HCT116 (cell line): Measurements from ENCODE around the gene BAIAP2. TPM values are rescaled to one million over a fixed set of nuclear protein-coding genes. Genes with fewer than 3 reads are reported as not detected.

Experiments
- ATAC-seq: fragments of 200-7000 bp; cut with Tn5 transposase; 2 replicates; pipeline ENCODE4 v1.9.1; 2020; ENCODE audit warnings: mild to moderate bottlenecking, moderate library complexity
- BruUV-seq: library from RNA; stranded (reverse); fragments of 400-500 nt; replicated peaks from 2 replicates; lab custom pipeline; 2021; lab: Mats Ljungman, UMichigan
- CTCF ChIA-PET: fragments of 300-600 bp; sonication (Branson Sonifier 250); formaldehyde crosslinking; loops from one replicate; lab custom pipeline; 2021; ENCODE audit warnings: antibody characterized with exemption; lab: Charles Lee
- POLR2A ChIA-PET: fragments of 300-600, 350-600 bp; sonication (Branson Sonifier 250); formaldehyde crosslinking; loops from one replicate; lab custom pipeline; 2021; ENCODE audit warnings: antibody characterized with exemption; lab: Charles Lee
- RAD21 ChIA-PET, 2 experiments: fragments of 300-600 bp; sonication (Branson Sonifier 250); formaldehyde crosslinking; loops; one replicate each; lab custom pipeline; 2023; ENCODE audit warnings: low total read pairs in 2 of 2; ENCODE audit not compliant: uncharacterized antibody in 2 of 2, unreplicated experiment in 2 of 2, low non-redundant PET in 1 of 2; lab: Charles Lee
- DNase-seq: peaks from one replicate; pipeline ENCODE4 v3.0.0-alpha.2; 2010; ENCODE audit warnings: low read depth, low spot score
- H2AFZ ChIP-seq: fragments of 200-600 bp; shearing (Covaris generic), sonication (generic); 2 replicates; pipeline ENCODE4 v1.6.1; 2017; ENCODE audit warnings: low read depth, mixed run types, mixed read lengths, antibody characterized with exemption, low read length; ENCODE audit not compliant: poor library complexity, severe bottlenecking
- H3K27ac ChIP-seq: 2 replicates; pipeline ENCODE4 v1.5.1; 2012; ENCODE audit warnings: low read depth, low read length
- H3K27me3 ChIP-seq: fragments of 200-600 bp; sonication (generic); 2 replicates; pipeline ENCODE4 v1.6.1; 2016; ENCODE audit warnings: mixed run types, low read length, mixed read lengths; ENCODE audit not compliant: insufficient read depth
- H3K36me3 ChIP-seq, 2 experiments: fragments of 200-500 bp in 1 of 2; fragments of 200-600 bp in 1 of 2; sonication (Bioruptor generic) in 1 of 2; sonication (generic) in 1 of 2; 2 replicates each; pipeline versions ENCODE4 v1.5.1 to v1.6.1; 2014 to 2016; ENCODE audit warnings: low read length in 2 of 2, inconsistent platforms in 1 of 2, mixed read lengths in 1 of 2, mixed run types in 1 of 2; ENCODE audit not compliant: insufficient read depth in 2 of 2, control insufficient read depth in 1 of 2
- H3K4me1 ChIP-seq, 2 experiments: fragments of 200-600 bp in 1 of 2; sonication (generic) in 1 of 2; 2 replicates each; pipeline versions ENCODE4 v1.5.1 to v1.6.1; 2012 to 2017; ENCODE audit warnings: low read length in 2 of 2, inconsistent platforms in 1 of 2, mild to moderate bottlenecking in 1 of 2, mixed read lengths in 1 of 2, mixed run types in 1 of 2, moderate library complexity in 1 of 2; ENCODE audit not compliant: insufficient read depth in 2 of 2, control insufficient read depth in 1 of 2
- H3K4me2 ChIP-seq: fragments of 200-600 bp; sonication (generic); 2 replicates; pipeline ENCODE4 v1.6.1; 2017; ENCODE audit warnings: mixed run types, low read length, mixed read lengths
- H3K4me3 ChIP-seq, 2 experiments: fragments of 200-600 bp in 1 of 2; sonication (generic) in 1 of 2; replicated peaks in 1 of 2; 2 replicates each; pipeline ENCODE4 v1.5.1; 2011 to 2016; ENCODE audit warnings: low read length in 2 of 2, control low read depth in 1 of 2, low read depth in 1 of 2, mild to moderate bottlenecking in 1 of 2, mixed read lengths in 1 of 2, mixed run types in 1 of 2
- H3K79me2 ChIP-seq: fragments of 200-600 bp; sonication (generic); 2 replicates; pipeline ENCODE4 v1.6.1; 2017; ENCODE audit warnings: mild to moderate bottlenecking, mixed run types, low read length, moderate library complexity, mixed read lengths; ENCODE audit not compliant: insufficient read depth
- H3K9ac ChIP-seq: fragments of 200-600 bp; sonication (generic); 2 replicates; pipeline ENCODE4 v1.6.1; 2016; ENCODE audit warnings: low read length, mixed read lengths
- H3K9me2 ChIP-seq: fragments of 200-600 bp; sonication (generic), shearing (Covaris generic); 2 replicates; pipeline ENCODE4 v1.6.1; 2017; ENCODE audit warnings: mixed run types, mild to moderate bottlenecking, moderate library complexity; ENCODE audit not compliant: insufficient read depth
- H3K9me3 ChIP-seq, 2 experiments: fragments of 200-500 bp in 1 of 2; fragments of 200-600 bp in 1 of 2; sonication (Bioruptor generic) in 1 of 2; sonication (generic) in 1 of 2; 2 replicates each; pipeline ENCODE4 v1.6.1; 2014 to 2017; ENCODE audit warnings: low read length in 2 of 2, mixed read lengths in 2 of 2, inconsistent platforms in 1 of 2, low read depth in 1 of 2, mild to moderate bottlenecking in 1 of 2, mixed run types in 1 of 2, moderate library complexity in 1 of 2; ENCODE audit not compliant: control insufficient read depth in 1 of 2, insufficient read depth in 1 of 2
- H4K20me1 ChIP-seq: fragments of 200-600 bp; sonication (generic), shearing (Covaris generic); 2 replicates; pipeline ENCODE4 v1.6.1; 2017; ENCODE audit warnings: mixed run types, mild to moderate bottlenecking, moderate library complexity; ENCODE audit not compliant: insufficient read depth
- EGR1 ChIP-seq: IDR thresholded peaks from 2 replicates; pipeline ENCODE4 v1.6.1; 2012; ENCODE audit warnings: low read depth
- ELF1 ChIP-seq: IDR thresholded peaks from 2 replicates; pipeline ENCODE4 v1.6.1; 2012; ENCODE audit warnings: low read depth, borderline replicate concordance
- EZH2 ChIP-seq: fragments of 200-600 bp; sonication (generic); IDR thresholded peaks from 2 replicates; pipeline ENCODE4 v1.6.1; 2017; ENCODE audit warnings: antibody characterized with exemption, mixed run types
- EZH2phosphoT487 ChIP-seq: fragments of 200-600 bp; IDR thresholded peaks from 2 replicates; pipeline ENCODE4 v1.6.1; 2018; ENCODE audit warnings: antibody characterized with exemption, borderline replicate concordance
- FOSL1 ChIP-seq: IDR thresholded peaks from 2 replicates; pipeline ENCODE4 v1.6.1; 2012; ENCODE audit warnings: low read depth
- JUND ChIP-seq: IDR thresholded peaks from 2 replicates; pipeline ENCODE4 v1.6.1; 2012
- POLR2AphosphoS5 ChIP-seq: IDR thresholded peaks from 2 replicates; pipeline ENCODE4 v1.6.1; 2011; ENCODE audit warnings: mild to moderate bottlenecking, low read depth, low read length, moderate library complexity
- RAD21 ChIP-seq: IDR thresholded peaks from 2 replicates; pipeline ENCODE4 v1.6.1; 2012; ENCODE audit warnings: low read depth, mild to moderate bottlenecking
- SP1 ChIP-seq: IDR thresholded peaks from 2 replicates; pipeline ENCODE4 v1.6.1; 2012; ENCODE audit warnings: low read depth
- SRF ChIP-seq: IDR thresholded peaks from 2 replicates; pipeline ENCODE4 v1.6.1; 2012; ENCODE audit warnings: low read depth
- TCF7L2 ChIP-seq: IDR thresholded peaks from 2 replicates; pipeline ENCODE4 v1.7.0; 2011; ENCODE audit warnings: borderline replicate concordance, inconsistent platforms; ENCODE audit not compliant: insufficient read depth, insufficient read length; ENCODE audit errors: extremely low read depth
- ZFX ChIP-seq: fragments of 450-650 bp; IDR thresholded peaks from 2 replicates; pipeline ENCODE4 v1.6.1; 2017
- ZNF274 ChIP-seq: fragments of 200-500 bp; sonication (Bioruptor generic); IDR thresholded peaks from 2 replicates; pipeline ENCODE4 v1.6.1; 2014; ENCODE audit warnings: mild to moderate bottlenecking, low read depth, low read length, inconsistent platforms
- intact Hi-C: fragments of 100-400 bp; cut with micrococcal nuclease; formaldehyde crosslinking; loops from 2 replicates; pipeline ENCODE4 v1.10.0; 2022
- total RNA-seq: library from RNA; stranded (reverse); gene quantifications from one replicate; pipeline ENCODE4 v1.2.1, GENCODE V29; 2021; ENCODE audit not compliant: unreplicated experiment
- TF ChIP-seq, protein P1 (sequence below): IDR thresholded peaks from 2 replicates; pipeline ENCODE4 v1.6.1; 2012
- TF ChIP-seq, protein P2 (sequence below): IDR thresholded peaks from 2 replicates; pipeline ENCODE4 v1.6.1; 2011; ENCODE audit warnings: mild to moderate bottlenecking, low read length, moderate library complexity; ENCODE audit not compliant: insufficient replicate concordance; ENCODE audit errors: extremely low read depth
- TF ChIP-seq, protein P3 (sequence below), 3 experiments: fragments of 200-600 bp in 1 of 3; sonication (generic) in 1 of 3; IDR thresholded peaks in 2 of 3; conservative IDR thresholded peaks in 1 of 3; 2 replicates each; pipeline ENCODE4 v1.5.1; 2012 to 2017; ENCODE audit warnings: low read depth in 2 of 3, low read length in 2 of 3, antibody characterized with exemption in 1 of 3, borderline replicate concordance in 1 of 3, control low read depth in 1 of 3, mild to moderate bottlenecking in 1 of 3, mixed read lengths in 1 of 3, mixed run types in 1 of 3, moderate library complexity in 1 of 3; ENCODE audit not compliant: insufficient read depth in 1 of 3

BAIAP2 gene
- total RNA-seq, 1 experiment from 2014 or later, result 105 TPM

DNA sequence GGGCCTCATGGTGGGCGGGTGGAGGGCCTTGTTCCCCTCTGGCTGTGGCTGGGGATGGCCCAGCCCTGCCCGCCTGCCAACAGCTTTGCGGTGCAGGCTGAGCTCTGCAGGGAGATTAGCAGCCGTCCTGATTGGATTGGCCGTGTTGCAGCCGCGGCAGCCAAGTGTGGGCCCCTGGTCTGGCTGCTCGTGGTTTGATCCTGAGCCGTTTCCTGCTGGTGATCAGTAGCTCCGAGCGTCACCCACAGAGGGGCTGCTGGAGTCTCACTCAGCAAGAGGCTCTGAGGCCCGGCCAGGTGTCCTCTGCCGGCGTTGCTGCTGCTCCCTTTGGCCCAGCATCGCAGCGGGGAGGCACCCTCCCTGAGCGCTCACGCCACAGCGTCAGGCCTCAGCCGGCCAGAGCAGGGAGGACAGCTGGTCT is 32.5 kb downstream of the BAIAP2 start:
- Histone ChIP-seq H3K27me3 (no peaks in the 10 kb centered on the region), H3K9ac (no peak overlapping the region), H2AFZ (no peak overlapping the region), H4K20me1 (no peaks in the 10 kb centered on the region), H3K36me3 (peaks cover 3 to 29% of the 10 kb centered on the region in 2 experiments; a peak in 2 of 4 replicates), H3K9me2 (no peaks in the 10 kb centered on the region), H3K79me2 (peaks cover 80% of the 10 kb centered on the region)
- BruUV-seq, result no TSS peak
- TF ChIP-seq, protein P1, sequence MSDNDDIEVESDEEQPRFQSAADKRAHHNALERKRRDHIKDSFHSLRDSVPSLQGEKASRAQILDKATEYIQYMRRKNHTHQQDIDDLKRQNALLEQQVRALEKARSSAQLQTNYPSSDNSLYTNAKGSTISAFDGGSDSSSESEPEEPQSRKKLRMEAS, result no peak
- TF ChIP-seq, protein P2, sequence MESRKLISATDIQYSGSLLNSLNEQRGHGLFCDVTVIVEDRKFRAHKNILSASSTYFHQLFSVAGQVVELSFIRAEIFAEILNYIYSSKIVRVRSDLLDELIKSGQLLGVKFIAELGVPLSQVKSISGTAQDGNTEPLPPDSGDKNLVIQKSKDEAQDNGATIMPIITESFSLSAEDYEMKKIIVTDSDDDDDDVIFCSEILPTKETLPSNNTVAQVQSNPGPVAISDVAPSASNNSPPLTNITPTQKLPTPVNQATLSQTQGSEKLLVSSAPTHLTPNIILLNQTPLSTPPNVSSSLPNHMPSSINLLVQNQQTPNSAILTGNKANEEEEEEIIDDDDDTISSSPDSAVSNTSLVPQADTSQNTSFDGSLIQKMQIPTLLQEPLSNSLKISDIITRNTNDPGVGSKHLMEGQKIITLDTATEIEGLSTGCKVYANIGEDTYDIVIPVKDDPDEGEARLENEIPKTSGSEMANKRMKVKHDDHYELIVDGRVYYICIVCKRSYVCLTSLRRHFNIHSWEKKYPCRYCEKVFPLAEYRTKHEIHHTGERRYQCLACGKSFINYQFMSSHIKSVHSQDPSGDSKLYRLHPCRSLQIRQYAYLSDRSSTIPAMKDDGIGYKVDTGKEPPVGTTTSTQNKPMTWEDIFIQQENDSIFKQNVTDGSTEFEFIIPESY, result no peak
- TF ChIP-seq ZFX (no peak), EGR1 (no peak), TCF7L2 (no peak), FOSL1 (no peak), RAD21 (no peak), EZH2 (no peak), ZNF274 (no peak), EZH2phosphoT487 (no peak), SP1 (no peak), ELF1 (no peak), JUND (no peak), SRF (no peak), POLR2AphosphoS5 (no peak)
- TF ChIP-seq, protein P3, sequence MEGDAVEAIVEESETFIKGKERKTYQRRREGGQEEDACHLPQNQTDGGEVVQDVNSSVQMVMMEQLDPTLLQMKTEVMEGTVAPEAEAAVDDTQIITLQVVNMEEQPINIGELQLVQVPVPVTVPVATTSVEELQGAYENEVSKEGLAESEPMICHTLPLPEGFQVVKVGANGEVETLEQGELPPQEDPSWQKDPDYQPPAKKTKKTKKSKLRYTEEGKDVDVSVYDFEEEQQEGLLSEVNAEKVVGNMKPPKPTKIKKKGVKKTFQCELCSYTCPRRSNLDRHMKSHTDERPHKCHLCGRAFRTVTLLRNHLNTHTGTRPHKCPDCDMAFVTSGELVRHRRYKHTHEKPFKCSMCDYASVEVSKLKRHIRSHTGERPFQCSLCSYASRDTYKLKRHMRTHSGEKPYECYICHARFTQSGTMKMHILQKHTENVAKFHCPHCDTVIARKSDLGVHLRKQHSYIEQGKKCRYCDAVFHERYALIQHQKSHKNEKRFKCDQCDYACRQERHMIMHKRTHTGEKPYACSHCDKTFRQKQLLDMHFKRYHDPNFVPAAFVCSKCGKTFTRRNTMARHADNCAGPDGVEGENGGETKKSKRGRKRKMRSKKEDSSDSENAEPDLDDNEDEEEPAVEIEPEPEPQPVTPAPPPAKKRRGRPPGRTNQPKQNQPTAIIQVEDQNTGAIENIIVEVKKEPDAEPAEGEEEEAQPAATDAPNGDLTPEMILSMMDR (IDR thresholded peaks at IDR 0.05 in 2 of 3, conservative IDR thresholded peaks at IDR 0.05 in 1 of 3; ENCODE audit: borderline replicate concordance in 1 of 3, insufficient read depth in 1 of 3, low read depth in 2 of 3, low read length in 2 of 3), result no peak
- TF ChIP-seq, all 23 proteins: peak for 0
- no peak for ATAC-seq
- Histone ChIP-seq H3K27ac (no peak overlapping the region; the same call in 1 of the 2 replicates), H3K4me2 (no peak overlapping the region), H3K9me3 (no peaks in the 10 kb centered on the region), H3K4me1 (peaks cover 19 to 51% of the 10 kb centered on the region in 2 experiments), H3K4me3 (no peak overlapping the region)
- RAD21 ChIA-PET, result no interaction called here
- POLR2A ChIA-PET, result no interaction called here
- no peak for DNase-seq
- CTCF ChIA-PET, result no interaction called here
- intact Hi-C loops, result no loop called here
